ENCODE data around the gene UCN.

DNA sequence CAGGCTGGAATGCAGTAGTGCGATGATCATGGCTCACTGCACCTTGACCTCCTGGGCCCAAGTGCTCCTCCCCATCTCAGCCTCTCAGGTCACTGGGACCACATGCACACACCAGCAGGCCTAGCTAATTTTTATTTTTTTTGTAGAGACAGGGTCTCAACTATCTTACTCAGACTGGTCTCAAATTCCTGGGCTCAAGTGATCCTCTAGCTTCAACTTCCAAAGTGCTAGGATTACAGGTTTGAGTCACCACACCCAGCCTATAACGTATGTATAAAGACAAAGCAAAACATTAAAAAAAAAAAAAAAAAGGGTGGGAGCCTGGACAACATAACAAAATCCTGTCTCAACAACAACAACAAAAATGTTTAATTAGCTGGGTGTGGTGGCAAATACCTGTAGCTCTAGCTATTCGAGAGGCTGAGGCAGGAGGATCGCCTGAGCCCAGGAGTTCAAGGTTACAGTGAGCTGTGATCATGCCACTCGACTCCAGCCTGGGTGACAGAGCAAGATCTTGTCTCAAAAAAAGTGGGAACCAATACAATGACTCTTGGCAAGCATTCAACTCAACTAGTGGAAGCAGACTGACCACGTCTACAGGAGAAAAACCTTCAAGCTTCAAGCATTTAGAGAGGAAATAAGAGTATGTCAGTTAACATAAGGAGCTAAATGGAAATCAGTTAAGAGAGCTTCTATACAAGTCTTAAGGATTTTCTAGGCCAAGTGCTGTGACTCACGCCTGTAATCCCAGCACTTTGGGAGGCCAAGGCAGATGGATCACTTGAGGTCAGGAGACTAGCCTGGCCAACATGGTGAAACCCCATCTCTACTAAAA lies 45.7 kb upstream of the UCN start:
- TF ChIP-seq, protein P1, sequence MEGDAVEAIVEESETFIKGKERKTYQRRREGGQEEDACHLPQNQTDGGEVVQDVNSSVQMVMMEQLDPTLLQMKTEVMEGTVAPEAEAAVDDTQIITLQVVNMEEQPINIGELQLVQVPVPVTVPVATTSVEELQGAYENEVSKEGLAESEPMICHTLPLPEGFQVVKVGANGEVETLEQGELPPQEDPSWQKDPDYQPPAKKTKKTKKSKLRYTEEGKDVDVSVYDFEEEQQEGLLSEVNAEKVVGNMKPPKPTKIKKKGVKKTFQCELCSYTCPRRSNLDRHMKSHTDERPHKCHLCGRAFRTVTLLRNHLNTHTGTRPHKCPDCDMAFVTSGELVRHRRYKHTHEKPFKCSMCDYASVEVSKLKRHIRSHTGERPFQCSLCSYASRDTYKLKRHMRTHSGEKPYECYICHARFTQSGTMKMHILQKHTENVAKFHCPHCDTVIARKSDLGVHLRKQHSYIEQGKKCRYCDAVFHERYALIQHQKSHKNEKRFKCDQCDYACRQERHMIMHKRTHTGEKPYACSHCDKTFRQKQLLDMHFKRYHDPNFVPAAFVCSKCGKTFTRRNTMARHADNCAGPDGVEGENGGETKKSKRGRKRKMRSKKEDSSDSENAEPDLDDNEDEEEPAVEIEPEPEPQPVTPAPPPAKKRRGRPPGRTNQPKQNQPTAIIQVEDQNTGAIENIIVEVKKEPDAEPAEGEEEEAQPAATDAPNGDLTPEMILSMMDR (IDR thresholded peaks at IDR 0.05): no peak
- no peak for TF ChIP-seq EZH2 (IDR thresholded peaks at IDR 0.05; ENCODE audit: borderline replicate concordance, insufficient read depth, low read depth, low read length, poor library complexity, severe bottlenecking)
